Left renal pelvis (tissue), 4 donors: ENCODE results near the gene ATPAF2. TPM values are rescaled to one million over a fixed set of nuclear protein-coding genes. Genes with fewer than 3 reads are reported as not detected.

Experiments
- DNase-seq, 4 donors: peaks; one replicate each; pipeline ENCODE4 v3.0.0-alpha.2; 2013; ENCODE audit warnings: low read depth in 4 of 4, low spot score in 3 of 4
- polyA plus RNA-seq, 4 donors: library from polyadenylated mRNA; unstranded; fragments of 120-200 nt; gene quantifications; one replicate each; pipeline ENCODE4 v1.2.1, GENCODE V29; 2013; ENCODE audit not compliant: insufficient read length in 4 of 4

ATPAF2 gene
- polyA plus RNA-seq, 4 donors, result 17.4 to 35.4 (median 21.9) TPM

GRCh38 chr17:17988427-17988945 is 50.5 kb downstream of the ATPAF2 start:
- DNase-seq, result no peak

- no peak for DNase-seq
Observed at GRCh38 chr17:17987901-17988300, 51.1 kb downstream of the ATPAF2 start.

GRCh38 chr17:17987187-17987896 is 51.6 kb downstream of the ATPAF2 start:
- DNase-seq, result no peak

- no peak for DNase-seq
Observed at GRCh38 chr17:17985555-17985954, 53.4 kb downstream of the ATPAF2 start.

- no peak for DNase-seq
Observed at GRCh38 chr17:17985153-17985552, 53.8 kb downstream of the ATPAF2 start.

GRCh38 chr17:17983776-17984175 is 55.2 kb downstream of the ATPAF2 start:
- DNase-seq, result no peak

- DNase-seq, result no peak
Observed at GRCh38 chr17:17983376-17983775, 55.6 kb downstream of the ATPAF2 start.

- DNase-seq, result no peak
Observed at GRCh38 chr17:17982801-17983200, 56.2 kb downstream of the ATPAF2 start.

GRCh38 chr17:17981330-17981729 is 57.6 kb downstream of the ATPAF2 start:
- DNase-seq, result no peak

GRCh38 chr17:17979778-17980177 is 59.2 kb downstream of the ATPAF2 start:
- DNase-seq, result no peak

- DNase-seq, result no peak
Observed at GRCh38 chr17:17978481-17979424, 60.2 kb downstream of the ATPAF2 start.

GRCh38 chr17:17976931-17977570 is 61.9 kb downstream of the ATPAF2 start:
- DNase-seq, result no peak

GRCh38 chr17:17975436-17975835 is 63.5 kb downstream of the ATPAF2 start:
- DNase-seq, result no peak

- no peak for DNase-seq
Observed at GRCh38 chr17:17972952-17973254, 66.1 kb downstream of the ATPAF2 start.

GRCh38 chr17:17972126-17972951 is 66.6 kb downstream of the ATPAF2 start, which contains the start of the genes DRC3 and TOM1L2:
DRC3 (plus strand) TSS chr17:17972862; CDS start chr17:17977599, 4,737 bp downstream.
TOM1L2 (minus strand) TSS chr17:17972400; CDS start chr17:17972313, 87 bp downstream.
- peak; percentile 100 for DNase-seq

GRCh38 chr17:17971431-17972125 is 67.4 kb downstream of the ATPAF2 start:
- DNase-seq, result no peak

GRCh38 chr17:17970699-17971430 is 68.1 kb downstream of the ATPAF2 start:
- no peak for DNase-seq
